DMS153 treated with DMSO at 0.1 percent for 48 hours (cell line): ENCODE measurements around the gene BRINP3.

Source experiments
- DNase-seq: peaks from one replicate; lab custom pipeline; 2025; ENCODE audit not compliant: unreplicated experiment; lab: John Stamatoyannopoulos, UW

Gene BRINP3

GRCh38 chr1:190193508-190194115 lies 284.1 kb downstream of the BRINP3 start:
- no peak for DNase-seq

- DNase-seq = no peak
Observed at GRCh38 chr1:190192627-190193026, 285.0 kb downstream of the BRINP3 start.

GRCh38 chr1:190183588-190183987 lies 294.1 kb downstream of the BRINP3 start:
- DNase-seq = no peak

GRCh38 chr1:190179817-190180216 lies 297.8 kb downstream of the BRINP3 start:
- DNase-seq = no peak

GRCh38 chr1:190178827-190179226 lies 298.8 kb downstream of the BRINP3 start:
- DNase-seq = no peak

DNA sequence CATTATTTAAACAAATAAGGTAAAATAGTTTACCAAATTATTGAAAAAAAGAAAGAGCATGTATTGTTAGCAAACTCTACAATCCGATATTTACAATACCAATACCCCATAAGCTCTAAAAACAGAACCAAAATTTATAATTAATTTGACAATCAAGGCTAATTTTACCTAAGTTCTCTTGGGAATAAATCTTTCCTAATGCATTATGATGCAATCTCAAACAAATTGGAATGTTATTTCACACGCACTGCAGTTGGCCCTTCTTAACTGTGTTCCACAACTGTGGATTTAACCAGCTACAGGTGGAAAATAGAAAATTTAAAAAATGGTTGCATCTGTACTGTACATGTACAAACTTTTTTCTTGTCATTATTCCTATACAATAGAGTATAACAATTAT lies 300.1 kb downstream of the BRINP3 start:
- no peak for DNase-seq

GRCh38 chr1:190176776-190177175 lies 300.9 kb downstream of the BRINP3 start:
- DNase-seq = no peak

DNA sequence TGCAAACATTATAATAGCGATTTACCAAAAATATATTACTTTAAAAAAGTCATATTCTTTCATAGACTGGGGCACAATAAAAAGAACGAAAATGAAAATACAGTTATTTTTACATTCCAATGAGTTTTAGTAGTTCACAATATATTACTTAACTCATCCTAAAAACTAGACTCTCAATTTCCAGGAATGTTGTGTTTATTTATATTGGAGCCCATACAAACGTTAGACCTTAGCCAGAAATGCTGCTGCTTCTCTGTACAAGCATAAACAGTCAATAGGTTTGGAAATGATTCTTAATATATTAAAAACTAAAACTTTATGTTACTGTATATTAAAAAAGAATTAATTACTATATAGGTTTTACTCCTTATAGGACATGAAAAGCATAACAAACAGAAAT lies 302.3 kb downstream of the BRINP3 start:
- no peak for DNase-seq

GRCh38 chr1:190172651-190173430 lies 304.8 kb downstream of the BRINP3 start:
- no peak for DNase-seq

GRCh38 chr1:190170321-190170720 lies 307.3 kb downstream of the BRINP3 start:
- no peak for DNase-seq

- DNase-seq = no peak
Observed at GRCh38 chr1:190169311-190170067, 308.2 kb downstream of the BRINP3 start.

DNA sequence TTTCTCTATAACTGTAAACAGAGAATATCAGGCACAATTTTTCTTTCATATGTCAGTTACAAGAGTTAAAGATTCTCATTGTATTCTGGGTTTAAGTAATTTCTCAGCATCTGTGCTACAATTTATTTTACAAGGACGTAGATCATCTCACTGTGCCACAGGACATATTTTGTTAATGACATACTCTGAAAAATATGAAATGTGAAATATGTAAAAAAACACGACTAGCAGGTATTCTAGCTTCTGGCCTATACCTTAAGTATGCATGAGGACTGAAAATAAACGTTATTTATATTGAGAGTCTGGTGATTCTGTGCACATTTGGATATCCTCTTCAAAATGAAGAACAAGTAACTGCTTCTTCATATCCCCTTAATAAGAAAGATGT lies 308.8 kb downstream of the BRINP3 start:
- DNase-seq = no peak

DNA sequence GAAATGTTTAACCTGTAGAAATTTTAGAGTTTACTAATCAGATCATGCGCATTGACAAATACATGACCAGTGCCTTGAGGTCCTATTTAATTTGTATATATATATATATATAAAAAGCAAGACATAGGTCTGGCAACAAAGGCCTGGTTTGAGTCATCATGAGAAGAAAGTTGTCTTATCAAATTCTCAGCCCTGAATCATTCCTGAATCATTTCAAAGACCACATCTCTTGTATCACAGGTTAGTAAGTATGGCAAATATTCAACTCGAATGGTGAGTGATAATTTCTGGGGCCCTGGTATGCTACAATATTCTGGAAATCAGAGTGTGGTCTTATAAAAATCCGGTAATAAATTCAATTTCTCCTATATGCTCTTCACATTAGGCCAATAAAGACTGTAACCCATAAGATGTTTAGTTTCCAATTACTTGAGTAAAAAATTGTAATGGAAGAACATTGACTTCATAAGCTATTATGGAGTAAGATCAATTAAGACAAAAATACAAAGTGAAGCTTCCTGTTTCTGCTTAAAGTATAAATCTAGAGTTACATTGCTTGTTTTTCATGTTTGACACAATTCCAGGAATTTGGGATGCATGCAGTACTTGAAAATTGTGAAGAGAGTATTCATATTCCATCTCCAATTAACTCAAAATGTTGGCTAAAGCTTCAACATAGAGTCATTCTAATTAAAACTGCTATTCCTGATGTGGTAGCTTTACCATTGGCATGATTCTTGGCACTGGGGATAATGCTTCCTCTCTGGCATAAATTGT lies 309.4 kb downstream of the BRINP3 start:
- no peak for DNase-seq

DNA sequence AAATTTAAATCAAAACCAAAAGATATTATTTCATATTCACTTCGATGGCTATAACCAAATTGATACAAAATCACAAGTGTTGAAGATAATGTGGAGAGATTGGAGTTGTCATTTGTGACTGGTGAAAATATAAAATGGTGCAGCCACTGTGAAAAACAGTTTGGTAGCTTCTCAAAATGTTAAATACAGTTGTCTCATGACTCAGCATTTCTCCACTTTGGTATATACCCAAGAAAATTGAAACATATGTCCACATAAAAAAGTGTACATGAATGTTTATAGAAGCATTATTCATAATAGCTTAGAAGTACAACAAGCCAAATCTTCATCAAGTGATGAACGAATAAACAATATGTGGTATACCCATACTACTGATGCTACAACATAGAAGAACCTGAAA lies 318.5 kb downstream of the BRINP3 start:
- DNase-seq = no peak

DNA sequence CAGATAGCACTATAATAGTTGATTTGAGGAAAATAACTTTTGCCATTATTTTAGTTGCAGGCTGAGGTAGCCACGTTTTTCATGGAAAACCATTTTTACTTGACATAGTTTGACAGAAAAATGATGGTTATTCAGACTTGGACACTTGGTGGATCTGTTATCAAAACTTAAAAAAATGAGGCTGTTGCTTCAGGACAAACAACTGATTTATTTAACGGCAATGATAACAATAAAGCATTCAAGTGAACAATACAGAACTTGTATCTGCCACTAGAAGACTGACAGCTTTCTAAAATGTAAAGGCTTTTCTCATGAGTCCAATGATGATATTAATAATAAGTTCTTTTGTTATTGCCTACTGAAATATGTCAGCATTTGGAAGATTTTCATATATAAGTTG lies 322.9 kb downstream of the BRINP3 start:
- DNase-seq = no peak

GRCh38 chr1:190147616-190148015 lies 330.0 kb downstream of the BRINP3 start:
- DNase-seq = no peak

GRCh38 chr1:190144650-190145049 lies 333.0 kb downstream of the BRINP3 start:
- no peak for DNase-seq

DNA sequence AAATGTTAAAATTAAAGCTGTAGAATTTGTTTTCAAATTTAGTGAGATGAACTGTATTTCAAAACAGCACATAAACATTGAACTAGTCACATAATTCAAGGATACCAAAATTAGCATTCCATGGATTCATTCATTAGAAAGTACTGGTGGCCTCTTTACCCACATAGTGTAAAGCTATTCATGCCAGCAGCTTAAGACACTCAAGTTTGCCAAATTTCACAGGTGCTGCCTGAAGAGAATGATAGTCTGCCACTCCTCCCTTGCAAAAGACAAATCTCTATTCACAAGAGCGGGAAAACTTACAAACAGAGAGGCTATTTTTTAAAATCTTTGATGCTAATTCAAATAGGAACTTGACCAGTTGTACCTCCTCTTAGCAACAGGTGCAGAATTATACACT lies 337.0 kb downstream of the BRINP3 start:
- DNase-seq = no peak

DNA sequence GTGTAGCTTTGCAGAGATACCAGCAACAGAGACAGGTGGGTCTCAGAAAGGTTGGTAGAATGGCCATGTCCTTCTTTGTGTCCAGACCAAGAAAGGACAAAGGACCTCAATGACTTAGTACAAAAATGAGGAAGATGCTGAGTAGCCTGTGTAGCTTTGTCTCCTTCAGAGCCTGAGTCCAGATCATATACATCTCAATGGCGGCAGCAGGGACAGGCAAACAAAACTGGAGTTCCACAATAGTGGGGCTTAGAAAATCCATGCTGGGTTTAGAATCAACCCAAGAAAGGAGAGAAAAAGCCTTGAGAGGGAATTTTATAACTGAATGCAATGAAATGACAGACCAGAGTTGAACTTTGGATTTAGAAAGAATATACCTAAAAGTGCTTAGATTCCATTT lies 339.0 kb downstream of the BRINP3 start:
- no peak for DNase-seq

DNA sequence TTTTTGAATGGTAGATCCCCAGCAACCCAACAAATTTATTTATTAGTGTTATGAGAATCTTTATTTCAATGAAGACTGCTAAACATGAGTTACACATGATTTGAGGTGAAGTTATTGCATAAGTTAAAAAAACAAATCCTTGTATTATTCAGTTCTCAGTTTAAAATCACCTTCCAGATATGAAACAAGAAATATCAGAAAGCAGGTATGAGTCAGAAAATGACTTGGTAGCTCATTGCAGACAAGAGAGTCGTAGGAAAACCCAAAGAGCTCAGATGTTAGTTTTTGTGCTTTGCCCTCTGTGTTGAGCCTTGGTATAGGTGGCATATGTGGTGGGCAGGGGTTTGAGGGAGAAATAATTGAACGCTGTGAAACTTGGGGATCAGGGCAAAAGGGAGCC lies 339.4 kb downstream of the BRINP3 start:
- no peak for DNase-seq

DNA sequence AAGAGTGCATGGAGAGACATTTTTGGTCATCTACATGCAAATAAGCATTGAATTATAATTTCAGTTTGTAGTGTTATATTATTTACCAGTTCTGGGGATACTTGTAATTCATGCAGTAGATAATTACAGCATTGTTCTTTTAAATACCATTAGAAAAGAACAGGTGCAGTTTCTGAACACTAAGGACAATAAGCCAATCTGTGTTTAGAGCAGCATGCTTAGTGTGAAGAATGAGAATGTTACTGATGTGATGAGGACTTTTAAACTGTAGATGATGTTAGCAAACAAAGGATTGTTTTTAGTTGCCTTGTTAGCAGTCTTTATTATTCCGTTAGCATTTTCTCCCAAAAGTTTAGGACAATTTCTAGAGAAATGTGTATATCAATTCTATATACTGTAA lies 348.3 kb downstream of the BRINP3 start:
- DNase-seq = no peak
